GM04504 (cell line): Measurements from ENCODE around the gene TLK2.
"Not testable (repeated sequence)": the region's sequence is repeated elsewhere in the genome, so short reads cannot be mapped to it uniquely, and the experiment has no call there.

Experiments used
- DNase-seq: peaks from one replicate; pipeline ENCODE4 v3.0.0-alpha.2; 2012; ENCODE audit warnings: low read depth

Gene TLK2

DNA sequence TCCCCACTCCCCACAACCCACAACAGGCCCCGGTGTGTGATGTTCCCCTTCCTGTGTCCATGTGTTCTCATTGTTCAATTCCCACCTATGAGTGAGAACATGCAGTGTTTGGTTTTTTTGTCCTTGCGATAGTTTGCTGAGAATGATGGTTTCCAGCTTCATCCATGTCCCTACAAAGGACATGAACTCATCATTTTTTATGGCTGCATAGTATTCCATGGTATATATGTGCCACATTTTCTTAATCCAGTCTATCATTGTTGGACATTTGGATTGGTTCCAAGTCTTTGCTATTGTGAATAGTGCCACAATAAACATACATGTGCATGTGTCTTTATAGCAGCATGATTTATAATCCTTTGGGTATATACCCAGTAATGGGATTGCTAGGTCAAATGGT, 82.3 kb downstream of the TLK2 start:
- not testable (repeated sequence) for DNase-seq

DNA sequence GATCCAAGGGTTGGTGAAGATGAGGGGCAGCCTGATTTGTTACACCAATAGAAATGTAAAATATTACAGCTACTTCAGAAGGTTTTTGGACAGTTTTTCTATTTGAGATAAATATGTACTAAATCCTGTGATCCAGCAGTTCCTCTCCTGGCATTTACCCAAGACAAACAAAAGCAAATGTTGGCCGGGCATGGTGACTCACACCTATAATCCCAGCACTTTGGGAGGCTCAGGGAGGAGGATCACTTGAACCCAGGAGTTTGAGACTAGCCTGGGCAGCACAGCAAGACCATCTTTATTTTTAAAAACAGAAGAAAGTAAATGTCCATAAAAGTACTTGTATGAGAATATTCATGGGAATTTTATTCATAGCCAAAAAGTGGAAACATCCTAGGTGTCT, 84.0 kb downstream of the TLK2 start:
- no peak for DNase-seq

- DNase-seq: peak; percentile 34
These were observed 87.2 kb downstream of the TLK2 start for GRCh38 chr17:62565817-62566216.

- no peak for DNase-seq
These were observed 88.5 kb downstream of the TLK2 start for GRCh38 chr17:62566996-62567578.

- no peak for DNase-seq
These were observed 93.9 kb downstream of the TLK2 start for GRCh38 chr17:62572488-62572887.

GRCh38 chr17:62572888-62573401, 94.3 kb downstream of the TLK2 start:
- DNase-seq: no peak

DNA sequence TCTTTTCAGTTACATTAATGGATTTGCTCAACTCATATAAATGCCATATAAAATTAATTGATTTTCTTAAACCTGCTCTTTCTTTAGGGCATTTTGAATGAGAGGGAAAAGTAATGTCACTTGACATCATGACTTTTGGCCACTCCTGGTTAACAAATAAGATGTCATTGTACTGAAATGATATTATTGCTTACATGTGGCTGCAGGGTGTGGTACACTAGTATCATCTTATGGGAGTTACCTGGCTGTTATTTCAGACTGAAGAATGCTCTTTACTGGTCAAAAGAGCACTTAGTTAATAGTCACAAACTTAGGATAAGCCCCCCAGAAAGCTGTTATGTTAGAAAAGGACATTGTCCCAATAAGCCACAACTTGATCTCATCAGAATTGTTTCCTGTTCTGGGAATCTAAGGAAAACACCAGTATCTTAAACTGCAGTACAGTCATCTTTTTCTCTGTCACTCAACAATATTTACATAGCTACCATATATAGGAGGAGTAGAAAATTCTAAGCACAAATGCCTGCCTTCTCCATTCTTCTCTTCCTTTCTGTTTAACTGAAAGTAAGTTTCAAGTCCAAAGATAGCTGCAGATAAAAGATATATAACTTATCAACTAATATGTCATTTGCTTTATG, 95.0 kb downstream of the TLK2 start:
- DNase-seq: no peak

GRCh38 chr17:62576382-62576781, 97.8 kb downstream of the TLK2 start:
- DNase-seq: no peak

GRCh38 chr17:62578757-62579487, 100.3 kb downstream of the TLK2 start:
- DNase-seq: no peak

- DNase-seq: no peak
These were observed 102.3 kb downstream of the TLK2 start for GRCh38 chr17:62580947-62581346.

DNA sequence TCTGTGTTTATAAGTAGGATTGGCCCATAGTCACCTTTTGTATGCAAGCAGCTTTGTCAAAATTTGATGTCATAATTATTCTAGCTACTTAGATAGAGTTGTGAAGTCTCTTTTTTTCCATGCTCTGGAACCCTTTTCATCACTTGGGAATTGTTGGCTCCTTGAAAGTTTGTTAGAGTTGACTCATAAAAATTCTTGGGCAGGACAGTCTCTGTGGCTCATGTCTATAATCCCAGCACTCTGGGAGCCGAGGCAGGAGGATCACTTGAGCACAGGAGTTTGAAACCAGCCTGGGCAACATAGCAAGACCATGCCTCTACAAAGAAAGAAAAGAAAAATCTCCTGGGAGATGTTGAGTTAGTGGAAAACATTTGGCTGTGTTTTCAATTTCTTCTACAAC, 103.1 kb downstream of the TLK2 start:
- no peak for DNase-seq

- no peak for DNase-seq
These were observed 108.9 kb downstream of the TLK2 start for GRCh38 chr17:62587554-62587953.

- DNase-seq: no peak
These were observed 109.5 kb downstream of the TLK2 start for GRCh38 chr17:62588109-62588508.

- no peak for DNase-seq
These were observed 112.7 kb downstream of the TLK2 start for GRCh38 chr17:62591333-62591732.

- DNase-seq: not testable (repeated sequence)
These were observed 113.2 kb downstream of the TLK2 start for GRCh38 chr17:62591822-62592221.

DNA sequence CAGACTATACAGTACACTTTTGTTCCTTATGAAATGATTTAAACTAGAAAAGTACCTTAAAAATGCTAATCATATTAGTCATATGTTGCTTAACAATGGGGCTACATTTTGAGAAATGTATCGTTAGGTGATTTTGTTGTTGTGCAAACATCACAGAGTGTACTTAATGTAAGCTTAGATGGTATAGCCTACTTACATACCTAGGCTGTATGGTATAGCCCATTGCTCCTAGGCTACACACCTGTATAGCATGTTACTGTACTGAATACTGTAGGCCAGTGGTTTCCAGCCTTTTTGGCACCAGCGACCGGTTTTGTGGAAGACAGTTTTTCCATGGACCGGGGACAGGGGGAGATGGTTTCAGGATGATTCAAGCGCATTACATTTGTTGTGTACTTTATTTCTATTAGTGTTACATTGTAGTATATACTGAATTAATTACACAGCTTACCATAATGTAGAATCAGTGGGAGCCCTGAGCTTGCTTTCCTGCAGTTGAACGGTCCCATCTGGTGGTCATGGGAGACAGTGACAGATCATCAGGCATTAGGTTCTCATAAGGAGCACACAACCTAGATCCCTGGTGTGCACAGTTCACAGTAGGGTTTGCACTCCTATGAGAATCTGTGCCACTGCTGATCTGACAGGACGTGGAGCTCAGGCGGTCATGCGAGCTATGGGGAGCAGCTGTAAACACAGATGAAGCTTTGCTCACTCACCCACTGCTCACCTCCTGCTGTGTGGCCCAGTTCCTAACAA, 113.9 kb downstream of the TLK2 start:
- DNase-seq: no peak

DNA sequence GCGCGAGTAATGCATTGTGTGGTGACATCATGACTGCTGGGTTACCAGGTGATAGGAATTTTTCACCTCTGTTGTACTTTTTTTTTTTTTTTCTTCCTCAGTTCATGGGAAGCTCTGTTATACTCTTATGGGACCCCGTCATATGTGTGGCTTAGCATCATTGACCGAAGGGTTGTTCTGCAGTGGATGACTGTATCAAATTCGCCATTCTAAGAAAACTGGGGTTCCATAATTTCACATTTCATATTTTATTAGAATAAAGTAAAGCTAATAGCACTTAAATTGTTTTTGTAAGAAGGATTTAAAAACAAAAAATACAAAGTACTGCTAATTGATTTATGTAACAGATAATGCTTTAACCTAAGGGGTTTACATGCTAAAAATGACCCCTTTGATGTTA, 116.9 kb downstream of the TLK2 start:
- no peak for DNase-seq

DNA sequence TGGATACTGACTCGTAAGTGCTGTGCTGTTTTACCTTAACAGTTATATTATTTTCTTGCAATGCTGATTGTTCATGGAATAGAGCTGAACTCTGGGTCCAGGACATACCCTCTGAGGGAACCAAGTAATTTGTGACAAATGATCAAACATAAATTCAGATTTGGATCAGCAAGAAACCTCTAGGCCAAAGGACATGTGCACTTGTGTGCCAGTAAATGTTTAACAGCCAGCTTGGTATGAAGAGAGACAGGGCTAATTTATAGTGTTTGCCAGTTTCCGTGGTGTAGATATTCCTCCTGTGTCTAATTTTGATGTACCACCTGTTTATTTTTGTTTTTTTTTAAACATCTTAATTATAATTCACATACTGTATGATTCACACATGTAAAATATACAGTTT, 118.0 kb downstream of the TLK2 start:
- no peak for DNase-seq

DNA sequence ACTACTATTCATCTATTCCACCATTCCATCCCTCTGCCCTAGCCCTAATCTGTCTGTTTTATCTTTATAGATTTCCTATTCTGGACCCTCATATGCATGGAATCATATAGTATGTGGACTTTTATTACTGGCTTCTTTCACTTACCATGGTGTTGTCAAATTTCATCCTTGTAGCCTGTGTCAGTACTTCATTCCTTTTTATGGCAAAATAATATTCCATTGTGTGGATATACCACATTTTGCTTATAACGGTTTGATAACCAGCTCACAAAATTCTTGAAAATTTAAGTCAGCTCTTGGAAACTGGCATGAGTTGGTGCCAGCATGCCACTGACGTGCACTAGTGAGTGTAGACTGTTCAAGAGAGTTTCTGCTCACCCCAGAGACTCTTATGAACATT, 118.5 kb downstream of the TLK2 start:
- DNase-seq: no peak

- DNase-seq: peak; percentile 58
These were observed 119.3 kb downstream of the TLK2 start for GRCh38 chr17:62597920-62598319.

GRCh38 chr17:62599964-62600657, 121.5 kb downstream of the TLK2 start:
- DNase-seq: no peak

DNA sequence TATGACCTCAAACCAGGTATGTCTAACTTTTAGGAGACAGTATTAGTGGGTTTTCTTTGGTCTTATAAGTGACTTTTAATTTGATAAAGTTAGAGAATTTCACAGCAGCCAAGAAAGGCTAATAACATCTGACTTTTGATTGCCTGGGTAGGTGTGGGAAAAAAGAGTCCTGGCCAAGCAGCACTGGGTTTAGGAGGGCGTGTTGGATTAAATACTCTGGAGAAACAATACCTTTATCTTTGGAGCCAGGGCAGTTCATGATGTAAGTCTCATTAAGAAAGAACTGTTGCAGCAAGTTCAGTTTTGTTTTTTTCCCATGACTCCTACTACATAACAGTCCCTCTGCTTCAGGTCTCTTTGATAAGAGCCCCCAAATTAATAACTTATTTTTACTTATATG, 122.2 kb downstream of the TLK2 start:
- DNase-seq: no peak
